Activated CD8-positive, alpha-beta memory T cell treated with anti-CD3 and anti-CD28 coated beads, Interleukin-2, amount 50 U/mL, for 48 hours (primary cell): Measurements from ENCODE around the gene CRAMP1.

ENCODE experiments used
- DNase-seq: peaks from one replicate; pipeline ENCODE4 v3.0.0-alpha.2; 2020

The CRAMP1 gene

GRCh38 chr16:1687427-1688316 lies 75.5 kb downstream of the CRAMP1 start:
- DNase-seq = no peak

- DNase-seq = no peak
These were observed 76.8 kb downstream of the CRAMP1 start for GRCh38 chr16:1688807-1689560.

DNA sequence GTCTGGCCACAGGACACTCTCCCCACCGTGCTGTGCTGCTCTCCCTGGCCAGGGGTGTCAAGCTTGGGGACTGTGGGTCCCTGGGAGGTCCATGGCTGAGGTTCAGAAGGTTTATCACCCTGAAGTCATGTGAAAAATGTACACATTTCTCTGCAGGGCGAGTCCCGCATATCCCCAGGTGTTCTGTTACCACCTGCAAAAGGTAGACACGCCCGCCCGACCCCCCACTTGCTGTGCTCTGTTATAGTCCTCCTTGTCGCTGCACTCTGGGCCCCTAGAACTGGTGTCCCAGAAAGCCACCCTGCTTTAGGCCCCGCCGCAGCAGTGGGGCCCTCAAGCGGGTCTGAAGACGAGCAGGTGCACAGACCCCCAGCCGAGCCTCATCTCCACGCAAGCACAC lies 77.7 kb downstream of the CRAMP1 start:
- no peak for DNase-seq

- DNase-seq = no peak
These were observed 78.7 kb downstream of the CRAMP1 start for GRCh38 chr16:1690810-1691209.

- DNase-seq = no peak
These were observed 79.1 kb downstream of the CRAMP1 start for GRCh38 chr16:1691276-1691675.

- no peak for DNase-seq
These were observed 79.8 kb downstream of the CRAMP1 start for GRCh38 chr16:1691956-1692355.

DNA sequence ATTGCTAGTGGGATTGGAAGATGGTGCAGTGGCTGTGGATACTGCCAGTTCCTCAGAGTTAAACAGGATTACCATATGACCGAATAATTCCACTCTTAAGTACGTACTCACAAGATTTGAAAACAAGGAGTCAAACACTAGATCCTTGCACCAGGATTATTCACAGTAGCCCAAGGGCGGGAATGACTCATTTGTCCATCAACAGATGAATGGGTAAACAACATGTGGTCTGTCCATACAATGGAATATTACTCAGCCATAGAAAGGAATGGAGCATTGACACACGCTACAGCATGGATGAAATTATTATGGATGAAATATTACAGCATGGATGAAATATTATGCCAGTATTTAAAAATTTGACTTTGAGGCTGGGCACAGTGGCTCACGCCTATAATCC lies 84.7 kb downstream of the CRAMP1 start:
- DNase-seq = no peak

DNA sequence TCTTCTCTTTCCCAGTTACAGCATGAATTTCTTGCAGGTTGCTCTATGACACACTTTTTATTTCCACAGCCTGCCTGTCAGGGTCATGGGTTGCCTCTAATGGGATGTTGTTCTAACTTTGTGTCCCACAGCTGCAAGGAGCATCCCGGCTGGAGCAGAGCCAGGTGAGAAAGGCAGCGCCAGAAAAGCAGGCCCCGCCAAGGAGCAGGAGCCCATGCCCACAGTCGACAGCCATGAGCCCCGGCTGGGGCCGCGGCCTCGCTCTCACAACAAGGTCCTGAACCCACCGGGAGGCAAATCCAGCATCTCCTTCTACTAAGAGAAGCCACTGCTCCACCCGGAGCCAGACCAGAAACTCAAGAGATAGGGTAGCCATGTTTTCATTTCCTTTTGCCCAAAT lies 86.5 kb downstream of the CRAMP1 start:
- no peak for DNase-seq

DNA sequence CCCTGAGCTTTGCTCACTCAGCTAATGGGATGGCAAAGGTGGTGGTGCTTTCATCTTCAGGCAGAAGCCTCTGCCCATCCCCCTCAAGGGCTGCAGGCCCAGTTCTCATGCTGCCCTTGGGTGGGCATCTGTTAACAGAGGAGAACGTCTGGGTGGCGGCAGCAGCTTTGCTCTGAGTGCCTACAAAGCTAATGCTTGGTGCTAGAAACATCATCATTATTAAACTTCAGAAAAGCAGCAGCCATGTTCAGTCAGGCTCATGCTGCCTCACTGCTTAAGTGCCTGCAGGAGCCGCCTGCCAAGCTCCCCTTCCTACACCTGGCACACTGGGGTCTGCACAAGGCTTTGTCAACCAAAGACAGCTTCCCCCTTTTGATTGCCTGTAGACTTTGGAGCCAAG lies 88.1 kb downstream of the CRAMP1 start:
- no peak for DNase-seq

DNA sequence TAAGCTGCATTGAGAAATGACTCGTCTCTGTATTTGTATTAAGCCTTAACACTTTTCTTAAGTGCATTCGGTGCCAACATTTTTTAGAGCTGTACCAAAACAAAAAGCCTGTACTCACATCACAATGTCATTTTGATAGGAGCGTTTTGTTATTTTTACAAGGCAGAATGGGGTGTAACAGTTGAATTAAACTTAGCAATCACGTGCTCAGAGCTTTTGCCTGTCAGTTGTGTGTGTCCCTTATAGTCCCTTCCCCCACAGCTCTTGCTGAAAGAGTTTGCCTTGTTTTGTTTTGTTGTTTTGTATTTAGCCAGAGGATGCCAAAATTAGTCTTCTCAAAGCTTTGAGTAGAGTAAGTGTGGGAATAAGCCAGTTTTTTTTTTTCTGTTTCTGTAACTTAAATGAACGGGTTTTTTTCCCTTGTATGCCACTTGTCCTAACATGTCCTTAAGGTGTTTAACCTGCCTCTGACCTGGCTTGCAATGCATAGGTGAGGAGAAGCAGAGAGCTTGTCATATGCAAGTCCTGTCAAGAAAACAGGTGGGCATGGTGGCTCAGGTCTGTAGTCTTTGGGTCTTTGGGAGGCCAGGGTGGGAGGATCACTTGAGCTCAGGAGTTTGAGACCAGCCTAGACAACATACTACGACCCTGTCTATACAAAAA lies 89.2 kb downstream of the CRAMP1 start:
- DNase-seq = no peak

DNA sequence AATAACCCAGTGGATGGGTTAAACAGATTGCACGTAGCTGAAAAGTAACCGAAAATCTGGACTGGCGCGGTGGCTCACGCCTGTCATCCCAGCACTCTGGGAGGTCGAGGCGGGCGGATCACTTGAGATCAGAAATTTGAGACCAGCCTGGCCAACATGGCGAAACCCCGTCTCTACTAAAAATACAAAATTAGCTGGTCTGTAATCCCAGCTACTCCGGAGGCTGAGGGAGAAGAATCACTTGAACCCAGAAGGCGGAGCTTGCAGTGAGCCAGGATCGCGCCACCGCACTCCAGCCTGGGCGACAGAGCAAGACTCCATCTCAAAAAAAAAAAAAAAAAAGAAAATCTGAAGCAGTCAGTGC lies 93.1 kb downstream of the CRAMP1 start:
- peak; percentile 61 for DNase-seq

GRCh38 chr16:1705688-1706385 lies 93.7 kb downstream of the CRAMP1 start, which contains the start of gene MAPK8IP3:
Gene MAPK8IP3 (plus strand): TSS chr16:1706195. CDS start chr16:1706340, 145 bp downstream.
- DNase-seq = peak; percentile 100

DNA sequence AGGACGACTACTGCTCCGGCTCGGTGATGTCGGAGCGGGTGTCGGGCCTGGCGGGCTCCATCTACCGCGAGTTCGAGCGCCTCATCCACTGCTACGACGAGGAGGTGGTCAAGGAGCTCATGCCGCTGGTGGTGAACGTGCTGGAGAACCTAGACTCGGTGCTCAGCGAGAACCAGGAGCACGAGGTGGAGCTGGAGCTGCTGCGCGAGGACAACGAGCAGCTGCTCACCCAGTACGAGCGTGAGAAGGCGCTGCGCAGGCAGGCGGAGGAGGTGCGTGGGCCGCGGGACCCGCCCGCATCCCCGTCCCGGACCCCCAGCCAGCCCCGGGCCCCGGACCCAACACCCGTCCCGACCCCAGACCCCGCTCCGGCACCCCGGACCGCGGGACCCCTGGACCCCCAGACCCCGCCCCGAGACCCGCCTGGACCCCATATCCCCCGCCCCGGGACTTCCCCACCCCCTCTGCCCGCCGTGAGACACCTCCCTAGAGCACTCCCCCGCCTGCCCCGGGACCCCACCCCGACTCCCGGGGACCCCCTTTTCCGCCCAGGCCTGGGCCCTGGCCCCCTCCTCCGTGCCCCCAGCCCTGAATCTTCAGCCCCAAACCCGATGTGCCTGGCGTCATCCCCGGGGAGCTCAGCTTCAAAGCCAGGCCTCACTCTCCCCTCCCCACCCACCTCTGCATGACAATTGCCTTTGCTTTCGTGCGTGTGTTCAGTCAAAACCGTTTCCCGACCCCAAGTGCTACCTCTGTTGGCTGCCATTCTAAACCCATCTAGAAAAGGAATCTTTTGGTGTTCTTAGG lies 94.4 kb downstream of the CRAMP1 start:
- peak; percentile 70 for DNase-seq

- DNase-seq = no peak
These were observed 95.1 kb downstream of the CRAMP1 start for GRCh38 chr16:1707193-1707790.

DNA sequence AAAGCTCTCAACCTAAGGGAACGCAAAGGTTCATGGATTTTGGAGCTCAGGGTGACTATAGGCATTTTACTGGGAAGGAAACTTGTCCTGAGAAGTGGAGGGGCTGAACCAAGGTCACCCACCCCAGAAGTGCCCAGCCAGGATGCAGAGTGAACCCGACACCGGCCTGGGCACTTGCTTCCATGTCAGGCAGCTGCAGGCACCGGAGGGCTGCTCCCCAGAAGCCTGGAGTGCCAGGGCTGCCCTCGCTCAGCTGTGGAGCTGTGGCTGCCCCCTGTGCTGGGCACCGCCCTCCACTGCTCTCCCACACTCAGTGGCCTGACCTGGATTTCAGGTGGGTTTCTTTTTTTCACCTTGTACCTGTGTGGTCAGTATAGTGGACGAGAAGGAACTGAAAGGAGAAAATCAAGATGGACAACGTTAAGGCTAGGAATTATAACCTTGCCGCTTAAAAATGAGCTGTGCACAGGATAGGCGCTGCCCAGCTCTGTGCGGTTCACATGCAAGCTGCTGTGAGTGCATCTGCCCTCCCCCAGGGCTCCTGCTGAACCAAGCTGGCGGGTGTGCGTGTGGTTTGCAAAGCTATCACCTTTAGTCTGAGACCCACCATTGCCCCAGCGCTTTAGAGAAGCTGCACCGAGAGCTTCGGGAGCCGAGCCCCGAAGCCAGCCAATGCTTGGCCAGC lies 96.1 kb downstream of the CRAMP1 start:
- no peak for DNase-seq

DNA sequence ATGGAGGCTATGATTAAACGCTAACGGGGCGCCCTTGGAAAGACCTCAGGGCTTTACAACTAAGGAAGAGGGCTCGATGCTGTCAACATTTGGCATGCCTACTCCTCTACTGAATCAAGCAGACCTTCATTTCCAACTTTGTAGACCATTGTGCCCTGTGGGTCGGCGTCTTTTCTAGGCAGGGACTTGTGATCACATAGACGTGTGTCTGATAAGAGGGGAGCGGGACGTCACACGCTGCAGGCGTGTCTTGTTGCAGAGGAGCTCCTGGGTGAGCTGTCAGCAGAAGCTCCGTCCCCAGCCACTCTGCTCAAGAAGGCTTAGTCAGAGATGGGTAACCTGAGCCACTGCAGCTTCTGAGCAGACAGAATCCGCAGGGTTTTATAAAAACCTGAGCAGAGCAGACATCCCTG lies 96.6 kb downstream of the CRAMP1 start:
- DNase-seq = no peak

GRCh38 chr16:1709356-1709755 lies 97.2 kb downstream of the CRAMP1 start:
- no peak for DNase-seq

- no peak for DNase-seq
These were observed 98.8 kb downstream of the CRAMP1 start for GRCh38 chr16:1710811-1711507.

GRCh38 chr16:1712791-1713261 lies 100.7 kb downstream of the CRAMP1 start:
- no peak for DNase-seq

GRCh38 chr16:1713331-1713730 lies 101.2 kb downstream of the CRAMP1 start:
- no peak for DNase-seq
